Measurements from ENCODE around the gene SPDEF. TPM values are rescaled to one million over a fixed set of nuclear protein-coding genes. Genes with fewer than 3 reads are reported as not detected.

Gene SPDEF
- total RNA-seq, 1 donor from 2014 or later = 5.0 TPM

DNA sequence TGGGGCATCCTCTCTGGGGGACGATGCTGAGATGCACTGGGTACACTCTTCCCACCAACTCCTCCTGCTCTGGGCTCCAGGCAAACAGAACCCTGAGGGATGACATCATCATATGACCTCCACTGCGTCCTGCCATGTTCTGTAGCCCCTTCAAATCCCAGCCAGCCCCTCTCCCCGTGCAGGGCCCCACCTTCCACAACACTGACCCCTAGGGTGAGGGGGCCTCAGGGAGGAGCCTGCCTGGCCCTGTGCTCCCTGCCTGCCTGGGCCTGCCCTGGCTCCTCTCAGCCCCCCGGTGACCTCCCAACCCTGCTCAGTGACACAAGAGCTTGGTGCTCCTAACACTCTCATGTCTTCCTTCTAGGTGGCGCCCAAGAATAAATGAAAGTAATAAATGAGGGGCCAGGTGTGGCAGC is 9.6 kb upstream of the SPDEF start:
- Histone ChIP-seq H3K4me3 (ENCODE audit: low read depth, low read length) (no peak overlapping the region), H3K36me3 (ENCODE audit: control insufficient read depth, insufficient read depth, low read length) (no peaks in the 10 kb centered on the region), H3K27me3 (ENCODE audit: control insufficient read depth, insufficient read depth, low read length) (no peaks in the 10 kb centered on the region)
- DNase-seq (ENCODE audit: low read depth) (no peak), FAIRE-seq (no peak)
- TF ChIP-seq, protein P1, sequence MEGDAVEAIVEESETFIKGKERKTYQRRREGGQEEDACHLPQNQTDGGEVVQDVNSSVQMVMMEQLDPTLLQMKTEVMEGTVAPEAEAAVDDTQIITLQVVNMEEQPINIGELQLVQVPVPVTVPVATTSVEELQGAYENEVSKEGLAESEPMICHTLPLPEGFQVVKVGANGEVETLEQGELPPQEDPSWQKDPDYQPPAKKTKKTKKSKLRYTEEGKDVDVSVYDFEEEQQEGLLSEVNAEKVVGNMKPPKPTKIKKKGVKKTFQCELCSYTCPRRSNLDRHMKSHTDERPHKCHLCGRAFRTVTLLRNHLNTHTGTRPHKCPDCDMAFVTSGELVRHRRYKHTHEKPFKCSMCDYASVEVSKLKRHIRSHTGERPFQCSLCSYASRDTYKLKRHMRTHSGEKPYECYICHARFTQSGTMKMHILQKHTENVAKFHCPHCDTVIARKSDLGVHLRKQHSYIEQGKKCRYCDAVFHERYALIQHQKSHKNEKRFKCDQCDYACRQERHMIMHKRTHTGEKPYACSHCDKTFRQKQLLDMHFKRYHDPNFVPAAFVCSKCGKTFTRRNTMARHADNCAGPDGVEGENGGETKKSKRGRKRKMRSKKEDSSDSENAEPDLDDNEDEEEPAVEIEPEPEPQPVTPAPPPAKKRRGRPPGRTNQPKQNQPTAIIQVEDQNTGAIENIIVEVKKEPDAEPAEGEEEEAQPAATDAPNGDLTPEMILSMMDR (IDR thresholded peaks at IDR 0.05; ENCODE audit: insufficient read depth, low read length, severe bottlenecking) = no peak

DNA sequence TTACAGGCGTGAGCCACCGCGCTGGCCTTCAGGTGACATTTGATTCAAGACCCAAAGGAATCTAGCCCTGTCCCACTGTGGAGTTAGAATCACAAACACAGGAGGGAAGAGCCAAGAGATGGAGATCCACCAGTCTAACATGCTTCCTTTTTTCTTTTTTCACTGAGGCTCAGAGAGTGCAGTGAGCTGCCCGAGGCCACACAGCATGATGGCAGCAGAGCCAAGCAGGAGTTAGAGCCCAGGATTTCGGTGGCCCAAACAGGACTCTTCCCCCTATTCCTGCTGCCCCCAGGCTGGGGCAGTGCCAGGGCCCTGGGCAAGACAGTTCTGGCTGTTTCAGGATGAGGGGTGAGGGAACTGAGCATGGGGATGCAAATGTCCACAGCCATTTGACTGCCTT is 8.1 kb upstream of the SPDEF start:
- Histone ChIP-seq H3K36me3 (ENCODE audit: control insufficient read depth, insufficient read depth, low read length) (no peaks in the 10 kb centered on the region), H3K4me3 (ENCODE audit: low read depth, low read length) (no peak overlapping the region), H3K27me3 (ENCODE audit: control insufficient read depth, insufficient read depth, low read length) (no peaks in the 10 kb centered on the region)
- TF ChIP-seq, protein P1 (IDR thresholded peaks at IDR 0.05; ENCODE audit: insufficient read depth, low read length, severe bottlenecking) = no peak
- FAIRE-seq (no peak), DNase-seq (ENCODE audit: low read depth) (no peak)

DNA sequence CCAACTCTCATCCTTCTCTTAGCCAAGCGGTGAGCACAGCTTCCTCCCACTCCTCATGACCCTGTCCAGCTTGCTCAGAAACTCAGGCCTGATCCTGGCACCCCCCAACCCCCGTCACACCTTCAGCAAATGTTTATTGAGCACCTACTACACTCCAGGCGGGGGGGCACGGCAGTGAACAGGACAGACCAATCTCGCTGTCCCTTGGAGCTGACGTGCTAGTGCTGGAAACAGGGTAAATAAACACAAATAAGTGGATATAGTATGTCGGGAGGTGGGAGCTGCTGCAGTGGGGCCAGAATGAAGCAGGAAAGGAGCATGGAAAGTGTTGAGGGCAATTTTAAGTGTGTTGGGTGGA is 7.4 kb upstream of the SPDEF start:
- H3K27me3 ChIP-seq (ENCODE audit: control insufficient read depth, insufficient read depth, low read length) = no peaks in the 10 kb centered on the region
- H3K4me3 ChIP-seq (ENCODE audit: low read depth, low read length) = no peak overlapping the region
- no peaks in the 10 kb centered on the region for H3K36me3 ChIP-seq (ENCODE audit: control insufficient read depth, insufficient read depth, low read length)
- TF ChIP-seq, protein P1 (IDR thresholded peaks at IDR 0.05; ENCODE audit: insufficient read depth, low read length, severe bottlenecking) = no peak
- FAIRE-seq (no peak), DNase-seq (ENCODE audit: low read depth) (no peak)

DNA sequence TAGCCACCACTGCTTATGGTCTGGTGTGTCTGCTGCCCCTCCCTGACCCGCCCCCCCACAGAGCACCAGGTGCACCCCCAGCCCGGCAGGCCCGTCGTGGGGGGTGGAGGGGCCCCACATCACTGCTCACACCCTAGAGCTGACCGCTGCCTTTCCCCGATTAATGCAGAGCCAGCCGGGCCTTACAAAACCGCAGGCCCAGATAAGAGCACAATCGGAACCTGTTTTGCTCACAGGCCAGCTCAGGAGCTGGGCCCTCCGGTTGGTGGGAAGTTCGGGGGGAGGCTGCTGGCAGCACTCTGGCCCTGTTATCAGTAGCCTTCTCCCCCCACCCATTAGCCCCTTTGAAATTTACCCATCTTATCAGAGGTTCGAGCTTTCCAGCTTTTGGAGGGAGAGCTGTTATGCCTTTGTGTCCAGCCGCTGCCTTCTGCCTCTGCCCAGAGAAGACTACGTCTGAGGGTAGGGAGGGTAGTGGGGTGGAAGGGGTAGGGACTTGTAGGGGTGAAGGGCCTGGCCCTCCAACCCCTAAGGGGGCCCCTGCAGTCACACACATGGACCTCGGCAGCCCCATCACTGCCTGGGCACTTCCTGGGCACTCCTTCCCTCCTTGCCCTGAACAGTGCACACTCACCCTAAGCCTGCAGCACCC is 6.9 kb upstream of the SPDEF start:
- TF ChIP-seq, protein P1 (IDR thresholded peaks at IDR 0.05; ENCODE audit: insufficient read depth, low read length, severe bottlenecking) = no peak
- no peak for FAIRE-seq
- no peak overlapping the region for H3K4me3 ChIP-seq (ENCODE audit: low read depth, low read length)

DNA sequence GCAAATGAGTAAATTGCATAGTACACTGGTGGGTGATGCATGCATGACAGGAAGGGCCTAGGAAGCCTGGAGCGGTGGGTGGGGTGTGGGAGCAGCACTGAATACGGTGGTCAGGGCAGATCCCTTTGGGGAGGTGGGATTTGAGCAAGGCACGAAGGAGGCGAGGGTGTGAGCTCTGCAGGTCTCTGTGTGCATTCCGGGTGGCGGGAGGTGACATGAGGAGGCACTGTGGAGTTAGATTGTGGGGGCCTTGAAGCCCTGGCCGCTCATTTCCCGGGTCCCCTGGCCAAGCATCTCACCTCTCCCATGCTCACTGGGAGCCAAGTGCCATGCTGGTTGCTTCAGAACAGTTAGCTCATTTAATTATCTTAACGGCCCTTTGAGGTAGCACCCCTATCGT is 6.2 kb upstream of the SPDEF start:
- FAIRE-seq = no peak

More for the DNA sequence above, 6.9 kb upstream of the SPDEF start:
- no peak for DNase-seq (ENCODE audit: low read depth)
- Histone ChIP-seq H3K27me3 (ENCODE audit: control insufficient read depth, insufficient read depth, low read length) (no peaks in the 10 kb centered on the region), H3K36me3 (ENCODE audit: control insufficient read depth, insufficient read depth, low read length) (no peaks in the 10 kb centered on the region)

More for the DNA sequence above, 6.2 kb upstream of the SPDEF start:
- no peak for DNase-seq (ENCODE audit: low read depth)
- H3K4me3 ChIP-seq (ENCODE audit: low read depth, low read length) = no peak overlapping the region
- no peaks in the 10 kb centered on the region for H3K36me3 ChIP-seq (ENCODE audit: control insufficient read depth, insufficient read depth, low read length)
- TF ChIP-seq, protein P1 (IDR thresholded peaks at IDR 0.05; ENCODE audit: insufficient read depth, low read length, severe bottlenecking) = no peak
- H3K27me3 ChIP-seq (ENCODE audit: control insufficient read depth, insufficient read depth, low read length) = no peaks in the 10 kb centered on the region

Measured in bronchial epithelial cell (primary cell).